Measurements from ENCODE around the gene CYSLTR2. TPM values are rescaled to one million over a fixed set of nuclear protein-coding genes. Genes with fewer than 3 reads are reported as not detected.
"Not testable (repeated sequence)": the region's sequence is repeated elsewhere in the genome, so short reads cannot be mapped to it uniquely, and the experiment has no call there.

The CYSLTR2 gene
- total RNA-seq, 1 experiment from 2014 or later, result not detected

DNA sequence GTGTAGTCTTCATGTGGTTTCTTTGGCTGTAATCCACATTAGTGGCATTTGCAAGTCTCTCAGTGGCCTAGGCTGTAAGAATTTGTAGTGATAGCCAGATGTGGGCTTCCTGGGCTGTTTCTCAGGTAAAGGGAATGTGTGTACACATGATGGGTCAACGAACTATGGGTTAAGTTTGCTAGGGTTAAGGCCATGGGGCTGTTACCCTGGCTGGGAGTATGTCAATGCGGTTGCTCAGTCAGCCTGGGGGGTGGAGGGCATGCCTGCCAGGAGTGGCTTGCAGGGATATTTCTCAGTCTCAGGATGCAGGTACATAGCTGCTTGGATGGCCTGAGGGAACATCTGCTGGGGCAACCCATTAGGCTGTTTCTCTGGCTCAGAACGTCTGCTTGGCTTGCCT, 13.4 kb downstream of the CYSLTR2 start:
- Histone ChIP-seq H3K9me3 (peaks cover 11% of the 10 kb centered on the region; the same call in 1 of the 2 replicates), H3K27me3 (no peaks in the 10 kb centered on the region), H3K4me3 (no peak overlapping the region), H3K36me3 (no peaks in the 10 kb centered on the region)
- DNase-seq, result no peak

DNA sequence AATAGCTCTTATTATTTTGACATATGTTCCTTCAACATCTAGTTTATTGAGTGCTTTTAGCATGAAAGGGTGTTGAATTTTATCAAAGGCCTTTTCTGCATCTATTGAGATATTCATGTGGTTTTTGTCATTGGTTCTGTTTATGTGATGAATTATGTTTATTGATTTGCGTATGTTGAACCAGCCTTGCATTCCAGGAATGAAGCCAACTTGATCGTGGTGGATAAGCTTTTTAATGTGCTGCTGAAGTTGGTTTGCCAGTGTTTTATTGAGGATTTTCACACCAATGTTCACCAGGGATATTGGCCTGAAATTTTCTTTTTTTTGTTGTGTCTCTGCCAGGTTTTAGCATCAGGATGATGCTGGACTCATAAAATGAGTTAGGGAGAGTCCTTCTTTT, 17.7 kb downstream of the CYSLTR2 start:
- not testable (repeated sequence) for H3K27me3 ChIP-seq, H3K36me3 ChIP-seq, DNase-seq, H3K4me3 ChIP-seq
- peaks cover 11% of the 10 kb centered on the region; the same call in 1 of the 2 replicates for H3K9me3 ChIP-seq

DNA sequence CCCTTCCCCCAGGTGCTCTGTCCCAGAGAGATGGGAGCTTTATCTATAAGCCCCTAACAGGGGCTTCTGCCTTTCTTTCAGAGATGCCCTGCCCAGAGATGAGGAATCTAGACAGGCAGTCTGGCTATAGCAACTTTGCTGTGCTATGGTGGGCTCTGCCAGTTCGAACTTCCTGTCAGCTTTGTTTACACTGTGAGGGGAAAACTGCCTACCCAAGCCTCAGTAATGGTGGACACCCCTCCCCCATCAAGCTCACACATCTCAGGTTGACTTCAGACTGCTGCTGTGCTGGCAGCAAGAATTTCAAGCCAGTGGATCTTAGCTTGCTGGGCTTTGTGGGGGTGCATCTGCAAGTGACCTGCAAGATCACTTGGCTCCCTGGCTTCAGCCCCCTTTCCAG, 21.5 kb downstream of the CYSLTR2 start:
- Histone ChIP-seq H3K36me3 (no peaks in the 10 kb centered on the region), H3K4me3 (no peak overlapping the region)
- no peak for DNase-seq

DNA sequence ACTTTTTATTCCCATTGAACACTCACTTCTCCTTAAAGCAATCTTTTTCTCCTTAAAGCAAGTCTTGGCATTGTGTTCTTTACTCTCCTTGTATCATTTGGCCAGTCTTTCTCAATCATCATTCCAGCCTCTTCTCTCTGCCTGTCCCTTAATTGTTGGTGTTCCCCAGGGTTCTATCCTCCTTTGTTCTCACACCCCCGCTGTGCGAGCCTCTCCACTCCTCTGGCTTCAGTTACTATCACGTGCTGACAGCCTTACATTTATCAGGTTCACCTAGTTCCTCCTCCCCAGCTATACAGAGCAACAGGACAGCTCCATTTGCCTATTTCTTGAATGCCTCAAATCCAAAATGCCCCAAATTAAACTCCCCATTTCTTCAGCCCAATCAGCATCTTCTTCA, 24.6 kb downstream of the CYSLTR2 start:
- H3K4me3 ChIP-seq, result no peak overlapping the region
- no peak for DNase-seq
- H3K27me3 ChIP-seq, result no peaks in the 10 kb centered on the region
- no peaks in the 10 kb centered on the region for H3K9me3 ChIP-seq
- H3K36me3 ChIP-seq, result no peaks in the 10 kb centered on the region

More for the DNA sequence above, 21.5 kb downstream of the CYSLTR2 start:
- peaks cover 8% of the 10 kb centered on the region; the same call in 1 of the 2 replicates for H3K9me3 ChIP-seq
- H3K27me3 ChIP-seq, result no peaks in the 10 kb centered on the region

DNA sequence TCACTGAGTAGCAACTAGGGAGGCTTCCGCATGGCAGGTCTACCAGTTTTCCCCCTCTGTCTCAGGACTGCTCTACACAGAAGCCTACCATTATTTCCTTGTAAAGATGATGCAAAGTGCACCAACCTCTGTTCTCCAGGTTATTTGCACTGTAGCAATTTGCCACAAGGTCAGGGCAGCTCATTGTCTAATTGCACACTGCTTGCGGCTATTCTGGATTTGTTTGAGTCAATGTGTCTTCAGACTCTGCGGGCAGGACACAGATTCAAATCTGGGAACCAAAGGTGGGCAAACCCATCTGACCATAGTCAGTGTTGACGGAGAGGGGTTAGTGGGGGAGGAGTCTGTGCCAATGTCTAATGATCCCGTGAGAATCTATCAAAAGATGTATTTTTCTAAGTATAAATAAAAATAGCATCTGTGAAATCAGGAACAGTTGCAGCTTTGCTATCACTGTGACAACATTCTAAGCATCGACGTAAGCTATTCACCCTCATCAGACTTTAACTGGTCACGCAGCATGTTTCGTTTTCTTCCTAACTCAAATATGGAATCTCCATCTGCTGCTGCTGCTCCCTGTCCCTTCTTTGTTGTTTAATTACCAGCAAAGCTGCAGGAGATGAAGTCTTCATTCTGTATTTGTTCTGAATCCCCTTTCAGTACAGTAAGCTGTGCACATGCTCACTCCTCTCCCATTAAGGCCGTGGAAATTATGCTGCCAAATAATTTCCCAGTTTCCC, 26.4 kb downstream of the CYSLTR2 start:
- Histone ChIP-seq H3K27me3 (no peaks in the 10 kb centered on the region), H3K36me3 (no peaks in the 10 kb centered on the region), H3K4me3 (no peak overlapping the region), H3K9me3 (no peaks in the 10 kb centered on the region)
- no peak for DNase-seq

DNA sequence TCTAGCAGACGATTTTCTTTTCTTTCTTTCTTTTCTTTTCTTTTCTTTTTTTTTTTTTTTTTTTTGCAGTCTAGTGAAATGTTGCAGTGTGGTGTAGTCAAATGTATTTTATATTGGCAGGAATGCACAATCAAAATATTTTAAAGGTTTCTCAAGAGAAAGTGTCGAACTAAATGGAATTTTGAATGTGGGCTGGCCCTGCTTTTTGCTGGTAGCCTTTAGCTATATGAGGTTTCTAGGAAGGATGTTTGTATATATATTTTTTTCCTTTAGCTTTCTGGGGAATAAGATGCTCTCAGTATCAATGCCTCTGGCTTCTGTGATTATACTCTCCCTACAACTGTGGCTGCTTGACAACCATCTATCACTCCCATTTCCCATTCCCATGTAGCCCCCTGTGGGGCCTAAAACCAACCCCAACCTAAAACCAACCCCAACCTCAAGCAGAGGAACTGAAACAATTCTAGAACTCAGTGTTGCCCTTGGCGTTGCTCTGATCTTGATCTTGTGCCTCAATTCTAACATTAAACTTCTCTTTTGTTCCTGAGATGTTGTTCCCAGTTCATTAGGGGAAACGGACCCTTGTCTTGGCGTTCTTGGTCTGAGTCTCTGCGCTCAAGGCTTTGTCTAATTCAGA, 27.1 kb downstream of the CYSLTR2 start:
- H3K9me3 ChIP-seq, result no peaks in the 10 kb centered on the region
- DNase-seq, result no peak
- H3K27me3 ChIP-seq, result no peaks in the 10 kb centered on the region
- no peak overlapping the region for H3K4me3 ChIP-seq
- H3K36me3 ChIP-seq, result no peaks in the 10 kb centered on the region

DNA sequence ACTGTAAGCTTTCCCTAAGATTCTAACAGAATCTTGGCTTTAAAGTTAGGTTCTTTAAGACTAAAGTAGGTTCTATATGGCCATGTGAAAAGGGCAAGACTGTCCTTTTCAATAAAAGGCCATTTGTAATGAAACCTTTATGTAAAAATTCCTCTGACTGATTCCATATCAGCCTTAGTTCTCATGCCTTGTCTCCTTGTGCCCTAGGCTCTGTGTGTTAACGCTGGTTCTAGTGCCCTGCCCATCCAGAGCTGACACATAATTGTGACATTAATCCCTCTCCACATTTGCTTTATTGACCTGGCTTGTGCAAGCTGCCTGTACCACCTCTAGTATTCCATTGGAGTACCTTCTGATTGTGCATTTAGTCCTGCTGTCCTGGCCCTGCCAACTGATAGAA, 28.2 kb downstream of the CYSLTR2 start:
- no peak for DNase-seq
- H3K9me3 ChIP-seq, result no peaks in the 10 kb centered on the region
- no peaks in the 10 kb centered on the region for H3K27me3 ChIP-seq
- no peaks in the 10 kb centered on the region for H3K36me3 ChIP-seq
- H3K4me3 ChIP-seq, result no peak overlapping the region

DNA sequence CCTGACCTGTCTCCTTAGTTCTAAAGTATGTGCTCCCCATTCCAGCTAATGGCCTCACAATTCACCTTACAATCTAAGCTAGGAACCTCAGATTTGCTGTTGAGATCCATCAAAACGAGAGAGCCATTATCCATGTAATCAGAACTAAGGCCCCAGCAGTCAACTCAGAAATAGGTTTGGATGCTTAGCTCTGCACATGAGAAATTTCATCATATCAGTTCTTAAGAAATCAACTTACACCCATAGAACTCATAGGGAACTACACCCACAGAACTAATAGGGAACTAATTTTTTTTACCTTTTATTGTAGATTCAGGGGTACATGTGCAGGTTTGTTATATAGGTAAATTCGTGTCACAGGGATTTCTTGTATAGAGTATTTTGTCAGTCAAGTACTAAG, 28.7 kb downstream of the CYSLTR2 start:
- Histone ChIP-seq H3K27me3 (no peaks in the 10 kb centered on the region), H3K4me3 (no peak overlapping the region), H3K9me3 (no peaks in the 10 kb centered on the region), H3K36me3 (no peaks in the 10 kb centered on the region)
- DNase-seq, result no peak

DNA sequence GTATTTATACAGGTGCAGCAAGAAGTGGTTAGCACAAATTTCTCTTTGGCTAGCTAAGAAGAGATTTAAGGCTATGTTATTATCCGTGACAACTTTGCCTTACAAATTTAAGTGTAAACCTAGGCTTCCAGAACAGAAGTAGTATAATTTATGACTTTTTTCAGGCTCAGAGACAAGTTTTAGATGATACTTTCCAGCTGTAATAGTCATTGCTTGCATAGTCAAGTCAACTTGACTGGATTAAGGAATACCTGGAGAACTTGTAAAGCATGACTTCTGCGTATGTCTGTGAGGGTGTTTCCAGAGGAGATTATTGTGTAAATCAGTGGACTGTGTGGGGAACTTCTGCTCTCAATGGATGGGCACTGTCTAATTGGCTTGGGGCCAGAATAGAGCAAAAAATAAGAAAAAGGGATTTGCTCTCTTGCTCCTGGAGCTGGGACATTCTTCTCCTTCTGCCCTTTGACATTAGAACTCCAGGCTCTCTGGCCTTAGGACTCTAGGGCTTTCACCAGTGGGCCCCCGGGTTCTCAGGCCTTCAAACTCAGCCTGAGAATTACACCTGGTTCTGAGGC, 33.0 kb downstream of the CYSLTR2 start:
- no peak overlapping the region for H3K4me3 ChIP-seq
- no peak for DNase-seq
- no peaks in the 10 kb centered on the region for H3K36me3 ChIP-seq
- no peaks in the 10 kb centered on the region for H3K27me3 ChIP-seq
- H3K9me3 ChIP-seq, result 0 out of 2 replicates have a peak, but pooled peaks cover 2% of the 10 kb centered on the region

DNA sequence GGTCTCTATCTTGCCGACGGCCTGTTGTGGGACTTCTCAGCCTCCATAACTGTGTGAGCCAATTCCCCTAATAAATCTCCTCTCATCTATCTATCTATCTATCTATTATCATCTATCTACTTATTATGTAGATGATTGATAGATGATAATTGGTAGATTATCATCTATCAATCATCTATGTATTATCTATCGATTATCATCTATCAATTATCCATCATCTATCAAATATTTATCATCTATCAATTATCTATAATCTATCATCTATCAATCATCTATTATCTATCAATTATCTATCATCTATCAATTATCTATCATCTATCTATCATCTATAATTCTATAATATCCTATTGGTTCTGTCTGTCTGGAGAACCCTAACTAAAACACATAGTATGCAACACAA, 33.5 kb downstream of the CYSLTR2 start:
- 0 out of 2 replicates have a peak, but pooled peaks cover 1% of the 10 kb centered on the region for H3K27me3 ChIP-seq
- 0 out of 2 replicates have a peak, but pooled peaks cover 2% of the 10 kb centered on the region for H3K9me3 ChIP-seq
- DNase-seq, result no peak
- no peak overlapping the region for H3K4me3 ChIP-seq
- H3K36me3 ChIP-seq, result no peaks in the 10 kb centered on the region

DNA sequence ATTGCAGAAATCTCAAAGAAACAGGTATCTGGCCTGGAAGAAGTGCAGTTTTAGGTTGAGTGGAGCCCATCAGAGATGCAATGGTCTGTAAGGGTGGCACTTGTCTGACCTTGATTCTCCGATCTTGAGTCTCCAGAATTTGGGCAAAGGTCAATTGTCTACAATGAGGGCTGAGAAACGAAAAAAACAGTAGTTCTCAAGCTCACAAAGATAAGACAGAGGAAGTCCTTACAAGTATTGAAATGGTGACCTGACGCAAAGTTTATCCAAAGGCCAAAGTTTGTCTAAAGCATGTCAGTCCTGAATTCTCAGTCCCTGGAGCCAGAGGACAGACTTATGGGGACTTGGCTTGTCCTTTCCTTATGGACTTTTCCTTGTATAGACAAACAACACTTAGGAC, 40.3 kb downstream of the CYSLTR2 start:
- Histone ChIP-seq H3K9me3 (0 out of 2 replicates have a peak, but pooled peaks cover 1% of the 10 kb centered on the region), H3K27me3 (peaks cover 2% of the 10 kb centered on the region; the same call in 1 of the 2 replicates), H3K4me3 (no peak overlapping the region), H3K36me3 (no peaks in the 10 kb centered on the region)
- no peak for DNase-seq

DNA sequence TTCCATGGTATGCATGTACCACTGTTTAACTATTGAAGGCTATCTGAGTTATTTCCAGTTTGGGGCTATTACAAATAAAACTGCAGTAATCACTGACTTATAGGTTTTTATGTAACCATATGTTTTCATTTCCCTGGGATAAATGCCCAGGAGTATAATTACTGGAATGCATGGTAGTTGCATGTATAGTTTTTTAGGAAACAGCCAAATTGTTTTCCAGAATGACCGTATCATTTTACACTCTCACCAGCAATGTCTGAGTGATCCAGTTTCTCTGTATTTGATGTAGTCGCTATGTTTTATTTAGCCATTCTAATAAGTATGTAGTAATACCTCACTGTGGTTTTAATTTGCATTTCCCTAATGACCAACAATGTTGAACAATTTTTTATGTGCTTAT, 42.0 kb downstream of the CYSLTR2 start:
- Histone ChIP-seq H3K27me3 (peaks cover 2% of the 10 kb centered on the region; the same call in 1 of the 2 replicates), H3K36me3 (no peaks in the 10 kb centered on the region), H3K4me3 (no peak overlapping the region), H3K9me3 (no peaks in the 10 kb centered on the region)
- no peak for DNase-seq

DNA sequence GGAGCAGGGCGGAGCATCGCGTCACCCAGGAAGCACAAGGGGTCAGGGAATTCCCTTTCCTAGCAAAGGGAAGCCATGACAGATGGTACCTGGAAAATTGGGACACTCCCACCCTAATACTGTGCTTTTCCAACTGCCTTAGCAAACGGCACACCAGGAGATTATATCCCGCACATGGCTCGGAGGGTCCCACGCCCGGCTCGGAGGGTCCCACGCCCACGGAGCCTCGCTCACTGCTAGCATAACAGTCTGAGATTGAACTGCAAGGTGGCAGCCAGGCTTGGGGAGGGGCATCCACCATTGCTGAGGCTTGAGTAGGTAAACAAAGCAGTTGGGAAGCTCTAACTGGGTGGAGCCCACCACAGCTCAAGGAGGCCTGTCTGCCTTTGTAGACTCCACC, 42.9 kb downstream of the CYSLTR2 start:
- not testable (repeated sequence) for H3K4me3 ChIP-seq, DNase-seq, H3K36me3 ChIP-seq, H3K9me3 ChIP-seq, H3K27me3 ChIP-seq

DNA sequence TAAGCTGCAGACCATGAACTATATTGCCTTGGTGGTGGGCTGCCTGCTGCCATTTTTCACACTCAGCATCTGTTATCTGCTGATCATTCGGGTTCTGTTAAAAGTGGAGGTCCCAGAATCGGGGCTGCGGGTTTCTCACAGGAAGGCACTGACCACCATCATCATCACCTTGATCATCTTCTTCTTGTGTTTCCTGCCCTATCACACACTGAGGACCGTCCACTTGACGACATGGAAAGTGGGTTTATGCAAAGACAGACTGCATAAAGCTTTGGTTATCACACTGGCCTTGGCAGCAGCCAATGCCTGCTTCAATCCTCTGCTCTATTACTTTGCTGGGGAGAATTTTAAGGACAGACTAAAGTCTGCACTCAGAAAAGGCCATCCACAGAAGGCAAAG, 53.7 kb downstream of the CYSLTR2 start:
- DNase-seq, result no peak
- Histone ChIP-seq H3K36me3 (no peaks in the 10 kb centered on the region), H3K9me3 (no peaks in the 10 kb centered on the region; the same call in 1 of the 2 replicates), H3K27me3 (peaks cover 5% of the 10 kb centered on the region; the same call in 1 of the 2 replicates), H3K4me3 (no peak overlapping the region)

DNA sequence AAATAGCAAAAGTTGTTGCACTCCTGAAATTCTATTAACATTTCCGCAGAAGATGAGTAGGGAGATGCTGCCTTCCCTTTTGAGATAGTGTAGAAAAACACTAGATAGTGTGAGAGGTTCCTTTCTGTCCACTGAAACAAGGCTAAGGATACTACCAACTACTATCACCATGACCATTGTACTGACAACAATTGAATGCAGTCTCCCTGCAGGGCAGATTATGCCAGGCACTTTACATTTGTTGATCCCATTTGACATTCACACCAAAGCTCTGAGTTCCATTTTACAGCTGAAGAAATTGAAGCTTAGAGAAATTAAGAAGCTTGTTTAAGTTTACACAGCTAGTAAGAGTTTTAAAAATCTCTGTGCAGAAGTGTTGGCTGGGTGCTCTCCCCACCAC, 55.0 kb downstream of the CYSLTR2 start:
- DNase-seq, result no peak
- Histone ChIP-seq H3K36me3 (no peaks in the 10 kb centered on the region), H3K4me3 (no peak overlapping the region), H3K27me3 (0 out of 2 replicates have a peak, but pooled peaks cover under 1% of the 10 kb centered on the region), H3K9me3 (peaks cover under 1% of the 10 kb centered on the region)

DNA sequence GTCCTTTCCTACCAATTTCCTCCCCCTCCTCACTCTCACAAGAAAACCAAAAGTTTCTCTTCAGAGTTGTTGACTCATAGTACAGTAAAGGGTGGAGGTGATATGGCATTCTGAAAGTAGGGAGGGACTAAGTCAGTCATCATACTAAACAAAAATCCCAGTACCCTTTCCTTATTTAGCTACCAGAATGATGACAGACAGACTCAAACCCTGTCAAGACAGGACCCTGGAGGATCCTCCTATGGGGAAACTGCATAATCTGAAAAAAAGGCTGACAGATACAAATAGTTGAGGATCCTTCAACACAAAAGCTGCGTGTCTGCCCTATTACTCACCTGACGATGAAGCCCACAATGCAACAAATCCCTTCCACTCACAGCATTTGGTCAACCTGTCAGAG, 55.5 kb downstream of the CYSLTR2 start:
- no peaks in the 10 kb centered on the region for H3K36me3 ChIP-seq
- H3K27me3 ChIP-seq, result no peaks in the 10 kb centered on the region
- no peak for DNase-seq
- H3K4me3 ChIP-seq, result no peak overlapping the region
- H3K9me3 ChIP-seq, result peaks cover 2% of the 10 kb centered on the region

DNA sequence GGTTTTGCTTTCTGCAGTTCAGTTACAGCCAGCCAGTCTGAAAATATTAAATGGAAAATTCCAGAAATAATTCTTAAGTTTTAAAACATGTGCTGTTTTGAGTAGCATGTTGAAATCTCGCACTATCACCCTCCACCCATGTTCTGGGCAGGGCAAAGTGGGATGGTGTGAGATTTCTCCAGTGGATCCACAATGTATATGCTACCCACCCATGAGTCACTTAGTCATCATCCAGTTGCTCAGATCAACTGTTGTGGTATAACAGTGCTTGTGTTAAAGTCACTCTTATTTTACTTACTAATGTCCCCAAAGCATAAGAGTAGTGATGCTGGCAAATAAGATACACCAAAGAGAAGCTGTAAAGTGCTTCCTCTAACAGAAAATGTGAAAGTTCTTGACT, 56.4 kb downstream of the CYSLTR2 start:
- H3K9me3 ChIP-seq, result peaks cover 2% of the 10 kb centered on the region
- DNase-seq, result no peak
- no peaks in the 10 kb centered on the region for H3K27me3 ChIP-seq
- H3K4me3 ChIP-seq, result no peak overlapping the region
- no peaks in the 10 kb centered on the region for H3K36me3 ChIP-seq
